ENCODE data around the gene MEI1. TPM values are rescaled to one million over a fixed set of nuclear protein-coding genes. Genes with fewer than 3 reads are reported as not detected.

The MEI1 gene
- total RNA-seq, 2 donors from 2014 or later: 0.71 to 15.5 TPM

- Histone ChIP-seq H3K9me3 (no peaks in the 10 kb centered on the region), H3K36me3 (no peaks in the 10 kb centered on the region), H3K4me3 (no peak overlapping the region), H3K27me3 (no peaks in the 10 kb centered on the region), H3K27ac (no peak overlapping the region), H3K4me1 (peaks cover 0 to 51% of the 10 kb centered on the region in 2 donors)
- no peak for DNase-seq (ENCODE audit: low spot score)
- TF ChIP-seq CTCF (IDR thresholded peaks at IDR 0.05): no peak
These were observed 144.7 kb downstream of the MEI1 start for GRCh38 chr22:41844036-41844435.

GRCh38 chr22:41844513-41844912, 145.2 kb downstream of the MEI1 start:
- Histone ChIP-seq H3K36me3 (no peaks in the 10 kb centered on the region), H3K27ac (no peak overlapping the region), H3K4me1 (peaks cover 0 to 50% of the 10 kb centered on the region in 2 donors), H3K9me3 (no peaks in the 10 kb centered on the region), H3K27me3 (no peaks in the 10 kb centered on the region), H3K4me3 (no peak overlapping the region)
- TF ChIP-seq CTCF (IDR thresholded peaks at IDR 0.05): no peak
- DNase-seq (ENCODE audit: low spot score): no peak

GRCh38 chr22:41845380-41846267, 146.3 kb downstream of the MEI1 start:
- TF ChIP-seq CTCF (IDR thresholded peaks at IDR 0.05): no peak
- no peak for DNase-seq (ENCODE audit: low spot score)
- H3K4me3 ChIP-seq: no peak overlapping the region
- no peak overlapping the region for H3K27ac ChIP-seq
- peaks cover 0 to 49% of the 10 kb centered on the region in 2 donors for H3K4me1 ChIP-seq
- no peaks in the 10 kb centered on the region for H3K36me3 ChIP-seq
- no peaks in the 10 kb centered on the region for H3K27me3 ChIP-seq
- H3K9me3 ChIP-seq: no peaks in the 10 kb centered on the region

GRCh38 chr22:41846268-41846987, 147.1 kb downstream of the MEI1 start:
- Histone ChIP-seq H3K4me3 (no peak overlapping the region), H3K9me3 (no peaks in the 10 kb centered on the region), H3K36me3 (no peaks in the 10 kb centered on the region), H3K27me3 (no peaks in the 10 kb centered on the region), H3K27ac (no peak overlapping the region), H3K4me1 (peaks cover 0 to 41% of the 10 kb centered on the region in 2 donors)
- DNase-seq (ENCODE audit: low spot score): no peak
- no peak for TF ChIP-seq CTCF (IDR thresholded peaks at IDR 0.05)

GRCh38 chr22:41847300-41847699, 148.0 kb downstream of the MEI1 start:
- no peak for TF ChIP-seq CTCF (IDR thresholded peaks at IDR 0.05)
- Histone ChIP-seq H3K4me1 (peaks cover 0 to 39% of the 10 kb centered on the region in 2 donors), H3K27me3 (no peaks in the 10 kb centered on the region), H3K4me3 (no peak overlapping the region), H3K27ac (no peak overlapping the region), H3K36me3 (no peaks in the 10 kb centered on the region), H3K9me3 (no peaks in the 10 kb centered on the region)
- DNase-seq (ENCODE audit: low spot score): no peak
